Prostate gland (tissue), 2 donors: ENCODE measurements around the gene ZC3H18. TPM values are rescaled to one million over a fixed set of nuclear protein-coding genes. Genes with fewer than 3 reads are reported as not detected.

Experiments used
- DNase-seq: peaks from one replicate; pipeline ENCODE4 v3.0.0-alpha.2; 2019; ENCODE audit warnings: low spot score
- H3K27ac ChIP-seq, 2 donors: fragments of 200-600 bp; sonication (generic); 2 replicates each; pipeline ENCODE4 v1.5.1; 2017 to 2019
- H3K27me3 ChIP-seq: fragments of 200-600 bp; sonication (generic); replicated peaks from 2 replicates; pipeline ENCODE4 v1.5.1; 2019; ENCODE audit not compliant: insufficient read depth
- H3K36me3 ChIP-seq, 2 donors: fragments of 200-600 bp; sonication (generic); 1 replicate in 1 of 2; 2 replicates in 1 of 2; pipeline versions ENCODE4 v1.5.1 to v1.8.1; 2017 to 2019
- H3K4me1 ChIP-seq: fragments of 200-600 bp; sonication (generic); replicated peaks from 2 replicates; pipeline ENCODE4 v1.5.1; 2019
- H3K4me3 ChIP-seq, 2 donors: fragments of 200-600 bp; sonication (generic); 2 replicates each; pipeline ENCODE4 v1.5.1; 2017 to 2019
- H3K9me3 ChIP-seq: fragments of 200-600 bp; sonication (generic); 2 replicates; pipeline ENCODE4 v1.5.1; 2017
- CTCF ChIP-seq, 4 experiments: fragments of 200-600 bp in 2 of 4; fragments of 450-650 bp in 2 of 4; sonication (generic) in 2 of 4; IDR thresholded peaks; 1 replicate in 3 of 4; 2 replicates in 1 of 4; pipeline ENCODE4 v1.5.1; 2016 to 2019; ENCODE audit warnings: antibody characterized with exemption in 4 of 4, mild to moderate bottlenecking in 2 of 4, moderate library complexity in 2 of 4
- POLR2A ChIP-seq: fragments of 450-650 bp; IDR thresholded peaks from one replicate; pipeline ENCODE4 v1.6.1; 2016; ENCODE audit warnings: antibody characterized with exemption, mild to moderate bottlenecking
- POLR2AphosphoS5 ChIP-seq: sonication (generic); formaldehyde crosslinking; IDR thresholded peaks from one replicate; pipeline ENCODE4 v1.6.1; 2017; ENCODE audit warnings: antibody characterized with exemption
- WGBS: methylation state at CpG from one replicate; pipeline ENCODE4 v1.1.5; 2018; 5-methylcytosine and 5-hydroxymethylcytosine counted together
- intact Hi-C: fragments of 100-400 bp; cut with DNase I; formaldehyde crosslinking; loops from one replicate; pipeline ENCODE4 v1.14.2; 2022
- total RNA-seq, 2 donors: library from RNA; depleted of rRNA; stranded (reverse); fragments of >200 nt; gene quantifications; one replicate each; pipeline ENCODE4 v1.1.0, GENCODE V29; 2016

The ZC3H18 gene
- total RNA-seq, 2 donors from 2014 or later: 26.7 to 50.7 TPM

DNA sequence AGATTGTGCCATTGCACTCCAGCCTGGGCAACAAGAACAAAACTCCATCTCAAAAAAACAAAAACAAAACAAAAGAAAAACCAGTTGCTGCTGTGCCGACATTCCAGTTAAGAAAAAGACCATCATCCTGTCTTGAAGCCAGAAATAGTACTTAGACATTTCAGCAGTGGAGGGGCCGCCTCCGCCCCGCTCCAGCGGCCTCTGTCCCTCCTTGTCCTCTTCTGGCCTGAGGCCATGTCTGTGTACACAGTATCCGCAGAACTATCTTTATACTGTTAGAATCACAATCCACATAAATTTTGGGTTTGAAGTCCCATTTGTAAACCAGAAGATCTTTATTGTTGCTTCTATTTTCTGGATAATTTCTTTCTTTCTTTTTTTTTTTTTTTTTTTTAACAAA lies 24.9 kb downstream of the ZC3H18 start:
- DNase-seq: no peak
- Histone ChIP-seq H3K36me3 (peaks cover 3 to 4% of the 10 kb centered on the region in 2 donors), H3K9me3 (no peaks in the 10 kb centered on the region), H3K27ac (no peak overlapping the region), H3K4me3 (no peak overlapping the region), H3K27me3 (no peaks in the 10 kb centered on the region), H3K4me1 (no peaks in the 10 kb centered on the region)
- WGBS: 68% methylated on average over 6 of the region's 6 CpGs
- intact Hi-C loops: no loop called here
- TF ChIP-seq POLR2AphosphoS5: no peak
- no peak for TF ChIP-seq POLR2A
- no peak for TF ChIP-seq CTCF (IDR thresholded peaks at IDR 0.05)

GRCh38 chr16:88595921-88596320 lies 25.7 kb downstream of the ZC3H18 start:
- TF ChIP-seq CTCF (IDR thresholded peaks at IDR 0.05): no peak
- TF ChIP-seq POLR2A: no peak
- no peak for TF ChIP-seq POLR2AphosphoS5
- no peaks in the 10 kb centered on the region for H3K27me3 ChIP-seq
- H3K9me3 ChIP-seq: no peaks in the 10 kb centered on the region
- H3K27ac ChIP-seq: no peak overlapping the region
- WGBS: 91% methylated on average over 10 of the region's 10 CpGs
- peaks cover 3 to 12% of the 10 kb centered on the region in 2 donors for H3K36me3 ChIP-seq
- intact Hi-C loops: no loop called here
- DNase-seq: no peak
- no peak overlapping the region for H3K4me3 ChIP-seq
- no peaks in the 10 kb centered on the region for H3K4me1 ChIP-seq

DNA sequence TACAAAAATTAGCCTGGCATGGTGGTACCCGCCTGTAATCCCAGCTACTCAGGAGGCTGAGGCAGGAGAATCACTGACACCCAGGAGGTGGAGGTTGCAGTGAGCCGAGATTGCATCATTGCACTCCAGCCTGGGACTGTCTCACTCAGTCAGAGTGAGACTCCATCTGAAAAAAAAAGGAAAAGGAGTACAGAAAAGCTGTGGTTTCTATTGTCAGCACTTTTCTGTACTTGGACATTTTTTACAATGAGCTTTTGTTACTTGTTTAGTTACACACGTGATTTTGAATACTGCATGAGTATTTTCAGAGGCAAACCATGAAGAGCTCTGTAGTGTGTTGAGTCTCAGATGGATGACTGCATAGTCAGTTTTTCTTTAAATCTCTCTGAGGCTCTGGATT lies 26.3 kb downstream of the ZC3H18 start:
- no peak for DNase-seq
- WGBS: 75% methylated on average over 3 of the region's 3 CpGs
- no peak overlapping the region for H3K27ac ChIP-seq
- peaks cover 3 to 12% of the 10 kb centered on the region in 2 donors for H3K36me3 ChIP-seq
- TF ChIP-seq POLR2AphosphoS5 (no peak), CTCF (IDR thresholded peaks at IDR 0.05) (no peak), POLR2A (no peak)
- no peaks in the 10 kb centered on the region for H3K27me3 ChIP-seq
- H3K4me3 ChIP-seq: no peak overlapping the region
- intact Hi-C loops: no loop called here
- H3K4me1 ChIP-seq: no peaks in the 10 kb centered on the region
- no peaks in the 10 kb centered on the region for H3K9me3 ChIP-seq

DNA sequence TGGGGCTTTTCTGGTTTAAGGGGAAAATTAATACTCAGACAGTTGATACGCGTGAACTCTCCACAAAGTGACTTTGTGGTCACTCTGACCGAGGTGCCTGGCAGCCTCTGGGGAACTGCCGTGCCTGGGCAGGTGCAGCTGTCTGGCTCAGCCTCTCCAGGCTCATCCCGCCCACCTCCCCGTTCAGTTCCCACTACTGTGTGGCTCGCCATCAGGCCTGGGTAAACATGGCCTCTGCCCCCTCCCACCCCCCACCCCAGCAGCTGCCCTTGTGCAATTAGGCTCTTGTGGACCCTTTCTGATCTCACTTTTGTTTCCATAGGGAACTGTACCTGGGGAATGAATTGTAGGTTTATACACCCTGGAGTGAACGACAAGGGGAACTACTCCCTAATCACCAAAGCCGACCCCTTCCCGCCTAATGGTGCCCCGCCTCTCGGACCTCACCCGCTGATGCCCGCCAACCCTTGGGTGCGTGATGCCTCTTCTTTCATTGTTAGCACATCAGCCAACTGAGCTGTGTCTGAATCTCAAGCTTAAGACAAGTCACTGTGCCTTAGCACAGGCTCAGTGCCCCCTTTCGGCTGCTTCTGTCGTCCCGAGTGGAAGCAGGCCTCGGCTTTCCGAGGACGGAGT lies 27.8 kb downstream of the ZC3H18 start:
- WGBS: 84% methylated on average over 21 of the region's 21 CpGs
- Histone ChIP-seq H3K27me3 (no peaks in the 10 kb centered on the region), H3K9me3 (no peaks in the 10 kb centered on the region), H3K36me3 (peaks cover 3 to 12% of the 10 kb centered on the region in 2 donors), H3K4me3 (no peak overlapping the region), H3K27ac (no peak overlapping the region), H3K4me1 (no peaks in the 10 kb centered on the region)
- intact Hi-C loops: no loop called here
- TF ChIP-seq CTCF (IDR thresholded peaks at IDR 0.05): no peak
- TF ChIP-seq POLR2AphosphoS5: no peak
- TF ChIP-seq POLR2A: no peak
- DNase-seq: no peak

DNA sequence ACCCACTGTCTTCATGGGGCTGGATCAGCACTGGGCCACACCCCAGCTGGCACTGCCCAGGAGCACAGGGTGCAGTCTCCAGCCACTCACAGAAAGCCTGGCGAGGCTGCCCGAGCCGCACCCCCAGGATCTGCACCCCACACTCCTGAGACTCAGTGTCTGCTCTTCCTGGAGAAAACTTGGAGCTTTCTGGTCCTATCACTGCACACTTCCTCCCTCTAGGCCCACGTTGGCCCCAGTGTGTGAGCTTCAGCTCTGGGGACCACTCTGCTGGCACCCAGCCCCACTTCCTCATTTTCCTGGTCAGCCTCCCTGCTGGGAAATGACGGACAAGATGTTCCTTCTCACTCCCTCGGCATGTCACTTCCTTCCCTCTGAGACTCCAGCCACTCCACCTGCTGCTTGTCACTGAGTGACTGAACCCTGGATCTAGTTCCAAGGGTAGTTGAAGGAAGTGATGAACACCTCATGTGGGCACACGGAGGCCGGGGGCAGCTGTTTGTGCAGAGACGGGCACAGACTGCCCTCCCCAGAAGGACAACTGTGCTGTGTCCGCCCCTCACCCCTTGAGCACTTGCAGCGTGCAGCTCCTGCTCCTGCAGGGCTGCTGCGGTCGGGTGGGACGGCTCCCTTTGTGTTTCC lies 29.0 kb downstream of the ZC3H18 start:
- H3K27me3 ChIP-seq: no peaks in the 10 kb centered on the region
- DNase-seq: peak; percentile 16
- no peaks in the 10 kb centered on the region for H3K4me1 ChIP-seq
- no peak overlapping the region for H3K4me3 ChIP-seq
- H3K36me3 ChIP-seq: peaks cover 3 to 12% of the 10 kb centered on the region in 2 donors
- TF ChIP-seq POLR2AphosphoS5 (no peak), POLR2A (no peak), CTCF (IDR thresholded peaks at IDR 0.05) (no peak)
- intact Hi-C loops: no loop called here
- WGBS: 87% methylated on average over 13 of the region's 14 CpGs
- no peaks in the 10 kb centered on the region for H3K9me3 ChIP-seq
- H3K27ac ChIP-seq: no peak overlapping the region
